HK-2 (cell line): ENCODE measurements around the gene ADIG.

Source experiments
- DNase-seq: peaks from one replicate; pipeline ENCODE4 v3.0.0-alpha.2; 2018; ENCODE audit not compliant: unreplicated experiment

Gene ADIG

DNA sequence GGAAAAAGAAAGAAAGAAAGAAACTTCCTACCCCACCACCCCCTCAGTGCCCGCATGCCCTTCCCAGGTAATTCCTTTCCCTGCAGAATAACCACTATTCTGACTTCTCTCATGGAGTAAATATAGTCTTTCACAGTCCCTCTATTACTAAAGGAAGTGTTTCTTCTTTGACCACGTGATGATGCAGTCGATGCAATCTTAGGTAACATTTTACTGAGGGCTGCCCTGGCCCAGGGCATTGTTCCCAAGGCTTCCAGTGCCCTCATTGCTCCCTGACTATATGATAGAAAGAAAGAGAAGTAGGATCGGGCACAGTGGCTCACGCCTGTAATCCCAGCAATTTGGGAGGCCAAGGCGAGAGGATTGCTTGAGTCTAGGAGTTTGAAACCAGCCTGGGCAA, 49.7 kb downstream of the ADIG start:
- DNase-seq, result no peak

DNA sequence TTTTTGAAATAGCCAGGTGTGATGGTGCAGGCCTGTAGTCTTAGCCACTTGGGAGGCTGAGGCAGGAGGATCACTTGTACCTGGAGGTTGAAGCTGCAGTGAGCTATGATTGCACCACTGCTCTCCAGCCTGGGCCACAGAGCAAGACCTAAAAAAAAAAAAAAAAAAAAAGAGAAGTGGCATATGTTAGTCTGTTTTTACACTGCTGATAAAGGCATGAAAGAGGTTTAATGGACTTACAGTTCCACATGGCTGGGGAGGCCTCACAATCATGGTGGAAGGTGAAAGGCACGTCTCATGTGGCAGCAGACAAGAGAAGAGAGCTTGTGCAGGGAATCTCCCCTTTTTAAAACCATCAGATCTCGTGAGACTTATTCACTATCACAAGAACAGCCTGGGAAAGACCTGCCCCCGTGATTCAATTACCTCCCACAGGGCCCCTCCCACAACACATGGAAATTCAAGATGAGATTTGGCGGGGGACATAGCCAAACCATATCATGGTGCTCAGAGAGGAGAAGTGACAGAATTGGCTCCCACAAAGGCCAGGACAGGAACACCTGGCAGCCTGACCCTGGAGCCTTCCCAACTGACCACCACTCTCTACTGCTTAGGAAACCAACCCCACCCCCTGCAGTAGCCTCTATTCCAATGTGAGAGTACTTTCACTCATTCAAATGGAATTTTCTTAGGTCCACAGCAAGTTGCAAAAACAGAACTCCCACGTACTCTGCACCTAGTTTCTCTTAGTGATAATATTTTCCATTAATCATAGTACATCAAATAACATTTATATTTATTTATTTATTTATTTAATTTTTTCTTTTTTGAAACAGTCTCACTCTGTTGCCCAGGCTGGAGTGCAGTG, 50.4 kb downstream of the ADIG start:
- DNase-seq, result no peak

DNA sequence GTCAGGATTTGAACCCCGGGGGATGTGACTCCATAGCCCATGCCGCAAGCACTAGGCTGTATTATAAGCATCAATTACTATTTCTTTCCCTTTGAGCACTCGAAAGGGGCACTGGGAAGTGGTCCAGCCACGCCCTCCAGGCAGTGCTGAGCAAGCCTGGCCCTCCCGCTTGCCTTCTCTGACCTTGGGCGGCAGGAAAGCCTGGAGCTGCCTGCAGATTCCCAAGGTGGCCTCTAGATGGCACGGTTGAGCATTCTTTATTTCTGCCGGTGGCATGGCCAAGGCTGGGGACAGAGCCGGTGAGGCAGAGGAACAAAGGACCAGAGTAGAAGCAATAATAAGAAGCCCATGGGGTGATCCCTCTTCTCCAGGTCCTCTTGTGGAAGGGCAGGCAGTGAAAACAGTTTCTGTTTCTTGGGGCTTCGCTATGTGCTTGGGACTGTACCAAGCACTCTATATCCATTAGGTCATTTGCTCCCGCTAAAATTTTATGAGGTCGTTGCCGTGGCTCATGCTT, 52.6 kb downstream of the ADIG start:
- peak; percentile 72 for DNase-seq

DNA sequence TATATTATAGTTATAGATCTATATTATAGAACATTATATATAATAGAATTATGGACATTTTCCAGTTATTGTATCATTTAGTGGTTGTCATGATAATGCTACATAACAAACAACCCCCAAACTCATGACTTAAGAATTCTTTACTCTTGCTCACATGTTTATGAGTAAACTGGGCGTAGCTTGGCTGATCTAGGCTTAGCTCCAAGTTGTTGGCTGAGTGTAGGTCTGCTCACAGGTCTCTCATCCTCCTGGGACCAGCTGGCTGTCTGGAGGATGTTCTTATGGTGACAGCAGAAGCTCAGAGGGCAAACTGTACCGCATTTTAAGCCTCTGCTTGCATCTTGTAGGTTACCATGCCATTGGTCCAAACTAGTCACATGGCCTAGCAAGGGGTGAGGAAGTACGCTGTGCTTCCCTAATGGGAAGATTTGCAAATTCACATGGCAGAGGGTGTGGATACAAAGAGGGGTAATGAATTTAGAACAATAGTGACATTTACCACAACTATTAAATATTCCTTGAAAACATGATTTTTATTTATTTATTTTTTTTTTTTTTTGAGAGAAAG, 54.8 kb downstream of the ADIG start:
- no peak for DNase-seq
